Transverse colon (tissue), 4 donors: ENCODE data around the gene HOXC9. TPM values are rescaled to one million over a fixed set of nuclear protein-coding genes. Genes with fewer than 3 reads are reported as not detected.

Experiments
- DNase-seq: peaks from one replicate; pipeline ENCODE4 v3.0.0-alpha.2; 2019
- H3K27ac ChIP-seq, 4 donors: fragments of 200-600 bp; sonication (generic); 2 replicates each; pipeline ENCODE4 v1.5.1; 2016 to 2018; ENCODE audit warnings: inconsistent platforms in 4 of 4
- H3K27me3 ChIP-seq: fragments of 200-600 bp; sonication (generic); 2 replicates; pipeline ENCODE4 v1.5.1; 2017; ENCODE audit warnings: inconsistent platforms
- H3K36me3 ChIP-seq, 4 donors: fragments of 200-600 bp; sonication (generic); 2 replicates each; pipeline ENCODE4 v1.5.1; 2017 to 2019; ENCODE audit warnings: inconsistent platforms in 4 of 4
- H3K4me1 ChIP-seq, 4 donors: fragments of 200-600 bp; sonication (generic); 2 replicates each; pipeline ENCODE4 v1.5.1; 2017 to 2020; ENCODE audit warnings: inconsistent platforms in 4 of 4
- H3K4me3 ChIP-seq, 4 donors: fragments of 200-600 bp; sonication (generic); 1 replicate in 1 of 4; 2 replicates in 3 of 4; pipeline versions ENCODE4 v1.5.1 to v1.6.1; 2017 to 2019; ENCODE audit warnings: inconsistent platforms in 4 of 4
- H3K9me3 ChIP-seq, 2 donors: fragments of 200-600 bp; sonication (generic); 2 replicates each; pipeline ENCODE4 v1.5.1; 2017 to 2019; ENCODE audit warnings: inconsistent platforms in 2 of 2
- EP300 ChIP-seq: sonication (generic); formaldehyde crosslinking; IDR thresholded peaks from one replicate; pipeline ENCODE4 v1.6.1; 2017; ENCODE audit warnings: antibody characterized with exemption, low read depth
- POLR2A ChIP-seq: fragments of 450-650 bp; IDR thresholded peaks from one replicate; pipeline ENCODE4 v1.6.1; 2016; ENCODE audit warnings: antibody characterized with exemption, mild to moderate bottlenecking, moderate library complexity
- POLR2AphosphoS5 ChIP-seq, 3 donors: sonication (generic); formaldehyde crosslinking; IDR thresholded peaks; one replicate each; pipeline ENCODE4 v1.6.1; 2016; ENCODE audit warnings: antibody characterized with exemption in 3 of 3
- WGBS, 2 donors: methylation state at CpG; one replicate each; pipeline ENCODE4 v1.1.5; 2018; ENCODE audit warnings: low coverage in 1 of 2; 5-methylcytosine and 5-hydroxymethylcytosine counted together
- in situ Hi-C, 4 donors: fragments of 200-750 bp; cut with MboI; loops; one replicate each; pipeline versions ENCODE4 v1.15.0 to v1.15.1; 2017; ENCODE audit warnings: low sequenced_read_pairs in 3 of 4, low pct_ligation_motif_present in 1 of 4, low pct_unique_long_range_greater_than_20kb in 1 of 4
- intact Hi-C: fragments of 100-400 bp; cut with DNase I; formaldehyde crosslinking; loops from one replicate; pipeline ENCODE4 v1.15.1; 2023; ENCODE audit warnings: low total_unique reads
- total RNA-seq, 4 donors: library from RNA; depleted of rRNA; stranded (reverse); fragments of >200 nt; gene quantifications; one replicate each; pipeline ENCODE4 v1.1.0, GENCODE V29; 2016
- TF ChIP-seq, protein P1 (sequence below), 5 experiments: fragments of 200-600 bp in 3 of 5; fragments of 450-650 bp in 2 of 5; sonication (generic) in 3 of 5; IDR thresholded peaks; 1 replicate in 2 of 5; 2 replicates in 3 of 5; pipeline ENCODE4 v1.5.1; 2016 to 2017; ENCODE audit warnings: antibody characterized with exemption in 5 of 5, inconsistent platforms in 3 of 5, mild to moderate bottlenecking in 2 of 5, moderate library complexity in 1 of 5

HOXC9 gene
- total RNA-seq, 4 donors from 2014 or later = not detected

DNA sequence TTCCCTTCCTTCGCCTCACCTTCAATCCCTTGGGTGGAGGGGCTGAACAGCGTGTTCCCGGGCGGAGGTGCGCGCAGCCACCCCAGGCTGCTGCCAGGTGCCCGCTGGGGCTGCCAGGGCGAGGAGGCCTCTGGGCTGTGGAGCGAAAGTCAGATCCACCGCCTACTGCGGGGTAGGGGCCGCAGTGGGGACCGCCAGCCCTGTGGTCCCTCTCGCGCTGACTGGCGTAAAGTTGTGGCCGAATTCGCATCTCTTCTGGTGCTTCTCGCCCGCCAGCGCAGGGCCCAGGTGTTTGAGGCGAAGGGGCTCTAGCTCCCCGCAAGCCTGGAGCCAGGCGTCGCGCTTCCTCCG is 46.8 kb downstream of the HOXC9 start:
- 50% methylated on average over 25 of the region's 27 CpGs; no CpG with 5 or more reads in 1 of the 2 donors for WGBS, 2 donors
- peak overlapping the region in 1 of 4 donors; percentile 32 for H3K4me3 ChIP-seq

DNA sequence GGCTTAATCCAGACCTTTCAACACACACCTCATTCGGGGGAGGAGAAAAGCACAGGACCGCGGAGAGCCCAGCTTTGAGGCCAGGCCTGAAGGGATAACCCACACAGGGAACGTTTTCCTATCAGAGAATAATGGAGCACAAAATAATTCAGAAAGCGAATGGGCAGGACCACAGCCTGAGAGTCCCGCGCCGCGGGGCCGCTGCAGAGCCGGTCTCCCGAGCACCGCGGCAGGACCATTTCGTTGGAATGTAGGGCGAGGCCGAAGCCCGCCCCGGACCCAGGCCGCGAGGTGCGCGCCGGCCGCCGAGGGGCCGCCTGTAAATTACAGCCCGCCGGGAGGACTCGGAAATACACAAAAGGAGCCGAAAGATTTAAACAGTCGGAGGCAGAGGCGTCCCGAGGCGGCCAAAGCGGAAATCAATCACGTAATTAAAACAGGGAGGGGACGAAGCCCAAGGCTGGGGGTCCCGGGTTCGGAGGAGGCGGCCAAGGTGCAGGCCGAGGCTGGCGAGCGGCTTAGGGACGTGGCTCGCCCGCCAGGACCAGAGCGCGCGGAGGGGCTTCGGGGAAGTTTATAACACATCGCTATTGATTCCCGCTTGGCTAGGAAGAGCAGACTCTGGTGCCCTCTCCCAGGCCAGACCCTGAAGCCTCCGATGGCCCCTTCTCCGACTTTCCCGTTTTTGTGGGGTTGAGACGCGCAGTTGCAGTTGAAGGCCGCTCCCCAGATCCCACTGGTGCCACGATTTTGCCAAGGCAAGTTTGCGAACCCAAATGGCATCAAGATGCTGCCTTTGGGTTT is 47.4 kb downstream of the HOXC9 start:
- 40% methylated on average over 59 of the region's 61 CpGs; no CpG with 5 or more reads in 1 of the 2 donors for WGBS, 2 donors
- Histone ChIP-seq H3K4me1 (peaks cover 0 to 20% (median 8%) of the 10 kb centered on the region in 4 donors), H3K36me3 (no peaks in the 10 kb centered on the region), H3K27ac (no peak overlapping the region), H3K4me3 (peak overlapping the region in 1 of 4 donors; percentile 32), H3K27me3 (peaks cover 100% of the 10 kb centered on the region), H3K9me3 (no peaks in the 10 kb centered on the region)
- intact Hi-C loops = no loop called here
- no peak for DNase-seq
- TF ChIP-seq POLR2AphosphoS5 (IDR thresholded peaks at IDR 0.05) (no peak), EP300 (no peak), POLR2A (no peak)
- TF ChIP-seq, protein P1, sequence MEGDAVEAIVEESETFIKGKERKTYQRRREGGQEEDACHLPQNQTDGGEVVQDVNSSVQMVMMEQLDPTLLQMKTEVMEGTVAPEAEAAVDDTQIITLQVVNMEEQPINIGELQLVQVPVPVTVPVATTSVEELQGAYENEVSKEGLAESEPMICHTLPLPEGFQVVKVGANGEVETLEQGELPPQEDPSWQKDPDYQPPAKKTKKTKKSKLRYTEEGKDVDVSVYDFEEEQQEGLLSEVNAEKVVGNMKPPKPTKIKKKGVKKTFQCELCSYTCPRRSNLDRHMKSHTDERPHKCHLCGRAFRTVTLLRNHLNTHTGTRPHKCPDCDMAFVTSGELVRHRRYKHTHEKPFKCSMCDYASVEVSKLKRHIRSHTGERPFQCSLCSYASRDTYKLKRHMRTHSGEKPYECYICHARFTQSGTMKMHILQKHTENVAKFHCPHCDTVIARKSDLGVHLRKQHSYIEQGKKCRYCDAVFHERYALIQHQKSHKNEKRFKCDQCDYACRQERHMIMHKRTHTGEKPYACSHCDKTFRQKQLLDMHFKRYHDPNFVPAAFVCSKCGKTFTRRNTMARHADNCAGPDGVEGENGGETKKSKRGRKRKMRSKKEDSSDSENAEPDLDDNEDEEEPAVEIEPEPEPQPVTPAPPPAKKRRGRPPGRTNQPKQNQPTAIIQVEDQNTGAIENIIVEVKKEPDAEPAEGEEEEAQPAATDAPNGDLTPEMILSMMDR (IDR thresholded peaks at IDR 0.05) = no peak
- in situ Hi-C loops = no loop called here

More for the DNA sequence above, 46.8 kb downstream of the HOXC9 start:
- no peak for DNase-seq
- Histone ChIP-seq H3K36me3 (no peaks in the 10 kb centered on the region), H3K27ac (no peak overlapping the region), H3K27me3 (peaks cover 100% of the 10 kb centered on the region), H3K9me3 (no peaks in the 10 kb centered on the region), H3K4me1 (peaks cover 0 to 14% (median 5%) of the 10 kb centered on the region in 4 donors)
- intact Hi-C loops (no loop called here), in situ Hi-C loops (no loop called here)
- TF ChIP-seq POLR2AphosphoS5 (IDR thresholded peaks at IDR 0.05) (no peak), EP300 (no peak), POLR2A (no peak)
- TF ChIP-seq, protein P1 (IDR thresholded peaks at IDR 0.05) = no peak

DNA sequence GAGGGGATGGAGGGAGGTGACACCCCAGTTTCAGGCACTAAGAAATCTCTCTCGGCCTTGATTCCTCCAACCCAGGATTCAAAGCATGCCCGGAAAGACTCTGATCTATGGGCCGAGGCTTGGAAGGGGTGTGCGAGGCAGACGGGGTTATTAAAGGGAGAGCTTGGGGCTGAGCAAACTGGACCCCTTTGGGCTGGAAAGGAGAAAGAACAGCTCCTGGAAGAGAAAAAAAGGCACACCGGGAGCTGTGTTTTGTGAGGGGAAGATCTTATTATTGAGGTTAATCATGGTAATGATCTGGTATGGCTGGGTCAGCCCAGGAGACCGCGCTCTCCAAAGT is 48.0 kb downstream of the HOXC9 start:
- no peak for DNase-seq
- Histone ChIP-seq H3K4me1 (peaks cover 0 to 26% (median 8%) of the 10 kb centered on the region in 4 donors), H3K4me3 (no peak overlapping the region), H3K27ac (no peak overlapping the region), H3K9me3 (no peaks in the 10 kb centered on the region), H3K27me3 (peaks cover 100% of the 10 kb centered on the region), H3K36me3 (no peaks in the 10 kb centered on the region)
- in situ Hi-C loops (no loop called here), intact Hi-C loops (no loop called here)
- no peak for TF ChIP-seq POLR2AphosphoS5 (IDR thresholded peaks at IDR 0.05)
- TF ChIP-seq, protein P1 (IDR thresholded peaks at IDR 0.05) = no peak
- no peak for TF ChIP-seq EP300
- no peak for TF ChIP-seq POLR2A
- WGBS, 2 donors = 27 to 56% methylated on average over 3 to 8 of the region's 8 CpGs

DNA sequence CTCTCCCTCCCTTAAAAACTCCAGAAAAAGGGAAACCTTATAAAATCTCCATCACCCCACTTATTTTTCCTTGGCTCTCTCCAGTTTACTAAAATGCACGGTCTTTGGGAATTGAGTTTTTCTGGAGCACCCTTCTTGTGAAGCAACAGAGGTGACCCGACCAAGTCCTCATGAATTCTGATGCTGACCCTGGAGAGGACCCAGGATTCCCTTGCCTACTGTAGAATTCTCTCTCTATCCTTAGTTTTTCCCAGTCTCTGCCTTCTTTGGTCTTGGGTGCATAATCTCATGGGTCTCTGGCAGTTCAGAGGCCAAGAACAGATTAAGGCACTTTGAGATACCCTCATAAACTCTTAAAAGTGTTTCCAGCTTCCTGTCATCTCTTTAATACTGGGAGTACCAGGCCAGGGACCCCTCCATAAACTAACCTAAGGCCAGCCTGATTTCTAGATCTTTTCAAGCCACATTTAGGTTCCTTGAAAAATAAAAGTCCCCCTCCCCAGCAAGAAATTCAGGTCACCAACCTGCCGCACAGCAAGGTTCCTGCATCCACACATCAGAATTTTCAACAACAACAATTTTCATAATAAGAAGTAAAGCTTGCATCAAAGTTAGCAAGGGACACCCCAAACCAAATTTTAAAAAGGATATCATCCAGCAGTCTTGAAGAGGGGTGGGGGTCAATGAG is 48.6 kb downstream of the HOXC9 start:
- H3K27me3 ChIP-seq = peaks cover 100% of the 10 kb centered on the region
- peaks cover 0 to 32% (median 9%) of the 10 kb centered on the region in 4 donors for H3K4me1 ChIP-seq
- in situ Hi-C loops (no loop called here), intact Hi-C loops (no loop called here)
- DNase-seq = no peak
- H3K27ac ChIP-seq = no peak overlapping the region
- no peaks in the 10 kb centered on the region for H3K9me3 ChIP-seq
- 56 to 71% methylated on average over 2 to 3 of the region's 3 CpGs for WGBS, 2 donors
- no peak for TF ChIP-seq EP300
- TF ChIP-seq, protein P1 (IDR thresholded peaks at IDR 0.05) = no peak
- no peak for TF ChIP-seq POLR2AphosphoS5 (IDR thresholded peaks at IDR 0.05)
- TF ChIP-seq POLR2A = no peak
- no peaks in the 10 kb centered on the region for H3K36me3 ChIP-seq
- no peak overlapping the region for H3K4me3 ChIP-seq
